Left renal pelvis (tissue), 4 donors: ENCODE measurements around the gene TIMP3. TPM values are rescaled to one million over a fixed set of nuclear protein-coding genes. Genes with fewer than 3 reads are reported as not detected.

ENCODE experiments used
- DNase-seq, 4 donors: peaks; one replicate each; pipeline ENCODE4 v3.0.0-alpha.2; 2013; ENCODE audit warnings: low read depth in 4 of 4, low spot score in 3 of 4
- polyA plus RNA-seq, 4 donors: library from polyadenylated mRNA; unstranded; fragments of 120-200 nt; gene quantifications; one replicate each; pipeline ENCODE4 v1.2.1, GENCODE V29; 2013; ENCODE audit not compliant: insufficient read length in 4 of 4

Gene TIMP3
- polyA plus RNA-seq, 4 donors: 110 to 410 (median 167) TPM

- no peak for DNase-seq
Observed at GRCh38 chr22:32785321-32786026, 16.0 kb upstream of the TIMP3 start.

- no peak for DNase-seq
Observed at GRCh38 chr22:32786027-32786418, 15.5 kb upstream of the TIMP3 start.

- DNase-seq: no peak
Observed at GRCh38 chr22:32788904-32789624, 12.4 kb upstream of the TIMP3 start.

- no peak for DNase-seq
Observed at GRCh38 chr22:32789797-32790620, 11.5 kb upstream of the TIMP3 start.

GRCh38 chr22:32791056-32791455 lies 10.4 kb upstream of the TIMP3 start:
- no peak for DNase-seq

- no peak for DNase-seq
Observed at GRCh38 chr22:32791485-32791884, 10.0 kb upstream of the TIMP3 start.

- DNase-seq: no peak
Observed at GRCh38 chr22:32793589-32793988, 7.9 kb upstream of the TIMP3 start.

GRCh38 chr22:32794449-32795213 lies 6.9 kb upstream of the TIMP3 start:
- no peak for DNase-seq

GRCh38 chr22:32795214-32795596 lies 6.3 kb upstream of the TIMP3 start:
- no peak for DNase-seq

- DNase-seq: no peak
Observed at GRCh38 chr22:32796865-32797573, 4.5 kb upstream of the TIMP3 start.

- no peak for DNase-seq
Observed at GRCh38 chr22:32799496-32799895, 2.0 kb upstream of the TIMP3 start.

GRCh38 chr22:32800158-32800882 lies 1.2 kb upstream of the TIMP3 start:
- no peak for DNase-seq

GRCh38 chr22:32800994-32801536 lies 440 bp upstream of the TIMP3 start:
- no peak for DNase-seq

- no peak for DNase-seq
Observed at GRCh38 chr22:32802237-32802765, 796 bp downstream of the TIMP3 start.

GRCh38 chr22:32803020-32803737 lies 1.7 kb downstream of the TIMP3 start:
- DNase-seq: no peak

- no peak for DNase-seq
Observed at GRCh38 chr22:32803738-32804435, 2.4 kb downstream of the TIMP3 start.

GRCh38 chr22:32804531-32805360 lies 3.2 kb downstream of the TIMP3 start:
- no peak for DNase-seq
